Measurements from ENCODE around the gene EPS8L3. TPM values are rescaled to one million over a fixed set of nuclear protein-coding genes. Genes with fewer than 3 reads are reported as not detected.
"Not testable (repeated sequence)": the region's sequence is repeated elsewhere in the genome, so short reads cannot be mapped to it uniquely, and the experiment has no call there.

The EPS8L3 gene
- total RNA-seq, 2 experiments from 2014 or later, result not detected

- POLR2A ChIA-PET, result no interaction called here
These were observed 38.2 kb downstream of the EPS8L3 start for GRCh38 chr1:109725510-109725909.

GRCh38 chr1:109724933-109725332, 38.8 kb downstream of the EPS8L3 start:
- ChIA-PET POLR2A (no interaction called here), CTCF (no interaction called here)

More at GRCh38 chr1:109725510-109725909, 38.2 kb downstream of the EPS8L3 start:
- CTCF ChIA-PET, result no interaction called here

DNA sequence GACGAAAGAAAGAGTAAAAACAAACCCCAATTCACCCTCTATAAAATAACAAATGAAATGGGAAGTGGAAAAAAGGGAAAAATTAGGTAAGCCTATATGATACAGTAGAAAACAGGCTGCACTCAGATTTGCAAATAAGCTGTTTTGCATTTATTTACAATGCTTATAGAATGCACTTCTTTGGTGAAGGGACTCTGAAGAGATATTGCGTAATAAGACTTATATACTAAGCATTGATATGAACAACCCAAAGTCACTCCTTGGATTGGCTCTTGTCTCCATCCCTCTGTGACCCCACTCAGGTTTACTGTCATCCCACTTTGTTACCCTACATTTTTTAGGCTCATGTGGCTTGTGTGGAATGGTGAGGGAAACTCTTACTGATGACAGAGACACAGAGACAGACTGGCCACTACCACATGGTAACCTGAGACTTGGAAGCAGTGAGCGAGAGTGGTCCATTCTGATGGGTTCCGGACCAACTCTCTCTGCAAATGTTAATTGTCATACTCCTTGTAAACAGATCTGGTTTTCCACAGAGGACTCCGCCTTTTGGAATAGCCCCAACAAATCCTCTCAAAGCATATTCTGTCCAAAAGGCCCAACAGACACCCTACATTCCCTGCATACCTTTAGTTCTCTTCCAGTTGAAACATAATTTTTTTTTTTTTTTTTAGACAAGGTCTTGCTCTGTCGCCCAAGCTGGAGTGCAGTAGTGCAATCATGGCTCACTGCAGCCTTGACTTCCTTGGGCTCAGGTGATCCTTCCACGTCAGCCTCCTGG, 40.6 kb downstream of the EPS8L3 start:
- ChIA-PET CTCF (no interaction called here), POLR2A (no interaction called here)

DNA sequence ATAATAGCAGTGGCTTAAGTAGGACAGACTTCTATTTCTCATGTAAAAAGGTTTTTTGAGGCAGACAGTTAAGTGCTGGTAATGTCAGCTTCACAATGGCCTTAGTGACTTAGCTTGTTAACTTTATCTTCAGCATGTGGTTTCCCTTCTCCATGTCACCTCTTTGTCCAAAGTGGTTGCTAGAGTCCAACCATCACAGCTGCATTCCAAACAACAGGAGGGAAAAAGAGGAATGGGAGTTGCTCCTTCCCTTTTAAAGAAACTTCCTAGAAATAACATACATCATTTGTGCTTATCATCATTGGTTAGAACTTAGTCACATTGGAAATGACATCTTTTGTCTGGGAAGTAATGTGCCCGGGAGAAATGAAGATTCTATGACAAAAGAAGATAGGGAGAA, 41.8 kb downstream of the EPS8L3 start:
- CTCF ChIA-PET, result no interaction called here
- POLR2A ChIA-PET, result no interaction called here

DNA sequence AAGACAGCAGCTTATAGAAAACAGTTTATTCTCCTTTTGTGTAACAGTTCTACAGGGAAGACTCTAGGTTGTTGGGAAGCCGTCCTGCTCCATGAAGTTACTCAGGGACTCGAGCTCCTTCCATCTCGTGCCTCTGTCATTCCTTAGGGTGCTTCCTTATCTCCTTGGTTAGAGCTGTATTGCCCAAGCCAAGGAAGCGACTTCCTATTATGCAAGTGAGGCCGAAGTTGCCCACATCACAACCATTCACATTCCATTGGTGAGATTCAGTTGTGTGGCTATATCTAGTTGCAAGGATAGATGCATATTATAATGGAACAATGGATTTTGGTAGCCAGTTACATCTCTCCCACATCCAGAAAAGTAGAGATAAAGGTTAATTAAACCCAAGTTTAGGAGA, 42.7 kb downstream of the EPS8L3 start:
- ChIA-PET POLR2A (no interaction called here), CTCF (no interaction called here)

DNA sequence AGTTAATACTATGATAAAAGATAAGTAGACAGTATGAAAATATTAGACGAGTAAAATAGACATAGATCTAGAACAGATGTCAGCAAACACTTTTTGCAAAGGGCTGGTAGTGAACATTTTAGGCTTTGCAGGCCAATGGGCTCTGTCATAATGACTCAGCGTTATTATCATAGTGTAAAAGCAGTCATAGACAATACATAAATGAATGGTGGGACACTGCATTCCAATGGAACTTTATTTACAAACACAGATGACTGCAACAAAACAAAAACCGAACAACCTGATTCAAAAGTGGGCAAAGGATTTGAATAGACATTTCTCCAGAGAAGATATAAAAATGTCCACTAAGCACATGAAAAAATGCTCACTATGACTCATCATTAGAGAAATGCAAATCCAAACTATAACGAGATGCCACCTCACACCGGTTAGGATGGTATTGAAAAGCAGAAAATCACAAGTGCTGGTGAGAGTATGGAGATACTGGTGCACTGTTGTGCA, 44.3 kb downstream of the EPS8L3 start:
- CTCF ChIA-PET, result no interaction called here
- POLR2A ChIA-PET, result no interaction called here

GRCh38 chr1:109718495-109718894, 45.2 kb downstream of the EPS8L3 start:
- ChIA-PET CTCF (no interaction called here), POLR2A (no interaction called here)

GRCh38 chr1:109717729-109718128, 46.0 kb downstream of the EPS8L3 start:
- CTCF ChIA-PET, result no interaction called here
- POLR2A ChIA-PET, result no interaction called here

DNA sequence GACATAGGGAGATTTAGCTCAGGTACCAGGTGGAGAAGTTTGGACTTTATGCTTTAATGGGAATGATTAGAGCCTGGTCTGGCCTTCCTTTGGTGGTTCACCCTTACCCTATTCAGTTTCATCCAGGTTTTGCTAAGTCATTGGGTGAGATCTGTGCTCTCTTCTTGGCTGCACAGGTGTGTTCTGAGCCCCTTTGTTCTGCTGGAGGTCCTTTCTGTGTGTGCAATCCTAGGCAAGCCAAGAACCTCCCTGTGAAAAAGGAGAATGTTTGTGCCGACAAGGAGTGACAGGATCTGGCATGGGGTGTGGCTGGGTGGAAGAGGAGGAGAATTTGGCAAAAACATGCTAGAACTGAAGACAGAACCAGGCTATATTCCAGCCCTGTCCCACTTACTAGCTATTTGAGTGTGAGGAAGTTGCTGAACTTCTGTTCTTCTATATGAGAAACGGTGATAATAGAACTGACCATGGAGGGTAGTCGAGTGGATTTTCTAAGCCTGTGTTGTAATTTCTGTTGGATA, 47.1 kb downstream of the EPS8L3 start:
- ChIA-PET POLR2A (no interaction called here), CTCF (no interaction called here)

GRCh38 chr1:109716121-109716520, 47.6 kb downstream of the EPS8L3 start:
- POLR2A ChIA-PET, result no interaction called here
- CTCF ChIA-PET, result no interaction called here

DNA sequence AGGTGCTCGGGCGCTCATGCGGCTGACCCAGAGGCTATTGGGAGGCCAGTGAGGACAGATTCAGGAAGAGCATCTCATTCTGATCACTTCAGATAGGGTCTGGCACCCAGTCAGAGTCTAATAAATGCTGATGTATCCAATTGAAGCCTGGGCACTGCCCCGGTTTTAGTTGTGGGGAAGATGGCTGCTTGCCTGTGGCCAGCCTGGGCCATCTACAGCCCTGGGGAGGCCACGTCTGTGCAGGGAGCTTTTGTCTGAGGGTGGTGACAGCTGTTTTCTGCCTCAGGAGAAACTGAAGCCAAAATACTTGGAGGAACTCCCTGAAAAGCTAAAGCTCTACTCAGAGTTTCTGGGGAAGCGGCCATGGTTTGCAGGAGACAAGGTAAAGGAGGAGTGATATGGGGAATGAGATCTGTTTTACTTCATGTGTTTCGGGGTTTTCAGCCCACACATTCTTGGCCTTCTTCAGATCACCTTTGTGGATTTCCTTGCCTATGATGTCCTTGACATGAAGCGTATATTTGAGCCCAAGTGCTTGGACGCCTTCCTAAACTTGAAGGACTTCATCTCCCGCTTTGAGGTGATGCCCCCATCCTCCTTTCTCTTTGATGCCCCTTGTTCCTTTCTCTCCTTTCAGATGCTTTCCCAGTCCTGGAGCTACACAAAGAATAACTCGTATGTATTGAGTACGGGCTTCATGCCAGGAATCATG, 48.9 kb downstream of the EPS8L3 start:
- POLR2A ChIA-PET, result no interaction called here

GRCh38 chr1:109713636-109714035, 50.1 kb downstream of the EPS8L3 start:
- CTCF ChIA-PET, result no interaction called here
- POLR2A ChIA-PET, result no interaction called here

More for the DNA sequence above, 48.9 kb downstream of the EPS8L3 start:
- CTCF ChIA-PET, result no interaction called here

DNA sequence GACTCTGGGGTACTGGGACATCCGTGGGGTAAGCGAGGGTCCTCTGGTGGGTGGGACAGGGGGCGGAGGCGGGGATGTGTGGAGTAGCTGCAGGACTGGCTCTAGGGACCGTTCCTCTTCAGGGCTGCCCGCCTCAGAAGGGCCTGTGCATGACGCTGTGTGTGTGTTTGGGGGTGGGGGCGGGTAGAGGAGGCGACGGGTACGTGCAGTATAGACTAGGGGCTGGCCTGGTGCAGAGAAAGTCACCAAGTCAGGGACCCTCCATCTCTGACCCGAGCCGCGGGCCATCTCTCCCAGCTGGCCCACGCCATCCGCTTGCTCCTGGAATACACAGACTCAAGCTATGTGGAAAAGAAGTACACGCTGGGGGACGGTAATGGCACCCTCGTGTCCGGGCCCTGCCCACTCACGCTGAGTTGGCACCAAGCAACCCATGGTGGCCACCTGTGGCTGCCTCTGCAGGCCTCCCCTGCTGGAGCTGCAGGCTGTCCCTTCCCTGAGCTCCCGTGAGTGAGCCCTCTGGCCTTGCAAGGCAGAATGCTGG, 51.3 kb downstream of the EPS8L3 start:
- ChIA-PET CTCF (no interaction called here), POLR2A (no interaction called here)

GRCh38 chr1:109711593-109712320, 52.0 kb downstream of the EPS8L3 start, which contains the start of gene GSTM5:
Gene GSTM5, plus strand, starts transcription at chr1:109712251. Its CDS starts 62 bp downstream, at chr1:109712313.
- POLR2A ChIA-PET, CTCF ChIA-PET: not testable (repeated sequence)

GRCh38 chr1:109709822-109710221, 53.9 kb downstream of the EPS8L3 start:
- CTCF ChIA-PET, POLR2A ChIA-PET: not testable (repeated sequence)

DNA sequence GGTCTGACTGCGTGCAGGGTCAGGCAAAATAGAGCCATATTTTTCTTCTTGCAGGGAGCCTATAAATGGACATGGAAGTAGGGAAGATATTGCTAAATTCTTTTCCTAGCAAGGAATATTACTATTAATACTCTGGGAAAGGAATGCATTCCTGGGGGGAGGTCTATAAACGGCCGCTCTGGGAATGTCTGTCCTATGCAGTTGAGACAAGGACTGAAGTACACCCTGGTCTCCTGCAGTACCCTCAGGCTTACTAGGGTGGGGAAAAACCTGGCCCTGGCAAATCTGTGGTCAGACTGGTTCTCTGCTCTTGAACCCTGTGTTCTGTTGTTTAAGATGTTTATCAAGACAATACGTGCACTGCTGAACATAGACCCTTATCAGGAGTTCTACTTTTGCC, 54.8 kb downstream of the EPS8L3 start:
- CTCF ChIA-PET, POLR2A ChIA-PET: not testable (repeated sequence)

- CTCF ChIA-PET, result interaction anchor here (0.9 kb wide), 1 partner anchor 173 kb away, joined by 3 read pairs; no protein-coding TSS in a partner anchor
- POLR2A ChIA-PET, result no interaction called here
These were observed 58.3 kb downstream of the EPS8L3 start for GRCh38 chr1:109705411-109705810.

DNA sequence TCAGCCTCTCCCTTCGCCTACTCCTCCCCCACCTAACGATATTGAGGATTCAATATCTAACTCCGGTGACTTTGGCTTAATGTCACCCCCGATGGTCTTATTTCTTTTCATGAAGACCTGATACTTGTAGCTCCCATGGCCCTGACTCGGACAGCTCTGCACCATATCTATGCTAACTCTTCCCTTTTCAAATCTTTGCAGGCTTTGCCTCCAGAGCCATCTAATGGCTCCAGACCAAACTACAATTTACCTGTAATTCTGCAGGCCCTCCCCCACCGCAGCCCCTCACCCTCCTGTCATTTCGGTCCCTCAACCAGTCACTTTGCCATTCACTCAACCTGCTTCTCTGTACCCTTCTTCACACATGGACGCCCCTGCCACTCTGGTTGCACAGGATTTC, 59.5 kb downstream of the EPS8L3 start:
- POLR2A ChIA-PET, result no interaction called here
- CTCF ChIA-PET, result no interaction called here

- POLR2A ChIA-PET, CTCF ChIA-PET: not testable (repeated sequence)
These were observed 60.8 kb downstream of the EPS8L3 start for GRCh38 chr1:109702940-109703339.
